HCT116 (cell line): ENCODE results near the gene MLLT11. TPM values are rescaled to one million over a fixed set of nuclear protein-coding genes. Genes with fewer than 3 reads are reported as not detected.
"Not testable (repeated sequence)": the region's sequence is repeated elsewhere in the genome, so short reads cannot be mapped to it uniquely, and the experiment has no call there.

Source experiments
- ATAC-seq: fragments of 200-7000 bp; cut with Tn5 transposase; 2 replicates; pipeline ENCODE4 v1.9.1; 2020; ENCODE audit warnings: mild to moderate bottlenecking, moderate library complexity
- BruUV-seq: library from RNA; stranded (reverse); fragments of 400-500 nt; replicated peaks from 2 replicates; lab custom pipeline; 2021; lab: Mats Ljungman, UMichigan
- CTCF ChIA-PET: fragments of 300-600 bp; sonication (Branson Sonifier 250); formaldehyde crosslinking; loops from one replicate; lab custom pipeline; 2021; ENCODE audit warnings: antibody characterized with exemption; lab: Charles Lee
- POLR2A ChIA-PET: fragments of 300-600, 350-600 bp; sonication (Branson Sonifier 250); formaldehyde crosslinking; loops from one replicate; lab custom pipeline; 2021; ENCODE audit warnings: antibody characterized with exemption; lab: Charles Lee
- RAD21 ChIA-PET, 2 experiments: fragments of 300-600 bp; sonication (Branson Sonifier 250); formaldehyde crosslinking; loops; one replicate each; lab custom pipeline; 2023; ENCODE audit warnings: low total read pairs in 2 of 2; ENCODE audit not compliant: uncharacterized antibody in 2 of 2, unreplicated experiment in 2 of 2, low non-redundant PET in 1 of 2; lab: Charles Lee
- DNase-seq: peaks from one replicate; pipeline ENCODE4 v3.0.0-alpha.2; 2010; ENCODE audit warnings: low read depth, low spot score
- H2AFZ ChIP-seq: fragments of 200-600 bp; shearing (Covaris generic), sonication (generic); 2 replicates; pipeline ENCODE4 v1.6.1; 2017; ENCODE audit warnings: low read depth, mixed run types, mixed read lengths, antibody characterized with exemption, low read length; ENCODE audit not compliant: poor library complexity, severe bottlenecking
- H3K27ac ChIP-seq: 2 replicates; pipeline ENCODE4 v1.5.1; 2012; ENCODE audit warnings: low read depth, low read length
- H3K27me3 ChIP-seq: fragments of 200-600 bp; sonication (generic); 2 replicates; pipeline ENCODE4 v1.6.1; 2016; ENCODE audit warnings: mixed run types, low read length, mixed read lengths; ENCODE audit not compliant: insufficient read depth
- H3K36me3 ChIP-seq, 2 experiments: fragments of 200-500 bp in 1 of 2; fragments of 200-600 bp in 1 of 2; sonication (Bioruptor generic) in 1 of 2; sonication (generic) in 1 of 2; 2 replicates each; pipeline versions ENCODE4 v1.5.1 to v1.6.1; 2014 to 2016; ENCODE audit warnings: low read length in 2 of 2, inconsistent platforms in 1 of 2, mixed read lengths in 1 of 2, mixed run types in 1 of 2; ENCODE audit not compliant: insufficient read depth in 2 of 2, control insufficient read depth in 1 of 2
- H3K4me1 ChIP-seq, 2 experiments: fragments of 200-600 bp in 1 of 2; sonication (generic) in 1 of 2; 2 replicates each; pipeline versions ENCODE4 v1.5.1 to v1.6.1; 2012 to 2017; ENCODE audit warnings: low read length in 2 of 2, inconsistent platforms in 1 of 2, mild to moderate bottlenecking in 1 of 2, mixed read lengths in 1 of 2, mixed run types in 1 of 2, moderate library complexity in 1 of 2; ENCODE audit not compliant: insufficient read depth in 2 of 2, control insufficient read depth in 1 of 2
- H3K4me2 ChIP-seq: fragments of 200-600 bp; sonication (generic); 2 replicates; pipeline ENCODE4 v1.6.1; 2017; ENCODE audit warnings: mixed run types, low read length, mixed read lengths
- H3K4me3 ChIP-seq, 2 experiments: fragments of 200-600 bp in 1 of 2; sonication (generic) in 1 of 2; replicated peaks in 1 of 2; 2 replicates each; pipeline ENCODE4 v1.5.1; 2011 to 2016; ENCODE audit warnings: low read length in 2 of 2, control low read depth in 1 of 2, low read depth in 1 of 2, mild to moderate bottlenecking in 1 of 2, mixed read lengths in 1 of 2, mixed run types in 1 of 2
- H3K79me2 ChIP-seq: fragments of 200-600 bp; sonication (generic); 2 replicates; pipeline ENCODE4 v1.6.1; 2017; ENCODE audit warnings: mild to moderate bottlenecking, mixed run types, low read length, moderate library complexity, mixed read lengths; ENCODE audit not compliant: insufficient read depth
- H3K9ac ChIP-seq: fragments of 200-600 bp; sonication (generic); 2 replicates; pipeline ENCODE4 v1.6.1; 2016; ENCODE audit warnings: low read length, mixed read lengths
- H3K9me2 ChIP-seq: fragments of 200-600 bp; sonication (generic), shearing (Covaris generic); 2 replicates; pipeline ENCODE4 v1.6.1; 2017; ENCODE audit warnings: mixed run types, mild to moderate bottlenecking, moderate library complexity; ENCODE audit not compliant: insufficient read depth
- H3K9me3 ChIP-seq, 2 experiments: fragments of 200-500 bp in 1 of 2; fragments of 200-600 bp in 1 of 2; sonication (Bioruptor generic) in 1 of 2; sonication (generic) in 1 of 2; 2 replicates each; pipeline ENCODE4 v1.6.1; 2014 to 2017; ENCODE audit warnings: low read length in 2 of 2, mixed read lengths in 2 of 2, inconsistent platforms in 1 of 2, low read depth in 1 of 2, mild to moderate bottlenecking in 1 of 2, mixed run types in 1 of 2, moderate library complexity in 1 of 2; ENCODE audit not compliant: control insufficient read depth in 1 of 2, insufficient read depth in 1 of 2
- H4K20me1 ChIP-seq: fragments of 200-600 bp; sonication (generic), shearing (Covaris generic); 2 replicates; pipeline ENCODE4 v1.6.1; 2017; ENCODE audit warnings: mixed run types, mild to moderate bottlenecking, moderate library complexity; ENCODE audit not compliant: insufficient read depth
- ATF3 ChIP-seq: IDR thresholded peaks from 2 replicates; pipeline ENCODE4 v1.6.1; 2012
- CBX3 ChIP-seq: IDR thresholded peaks from 2 replicates; pipeline ENCODE4 v1.6.1; 2012; ENCODE audit warnings: low read depth
- CEBPB ChIP-seq: IDR thresholded peaks from 2 replicates; pipeline ENCODE4 v1.6.1; 2012; ENCODE audit warnings: low read depth
- CTCF ChIP-seq, 3 experiments: fragments of 200-600 bp in 1 of 3; sonication (generic) in 1 of 3; IDR thresholded peaks in 2 of 3; conservative IDR thresholded peaks in 1 of 3; 2 replicates each; pipeline ENCODE4 v1.5.1; 2012 to 2017; ENCODE audit warnings: low read depth in 2 of 3, low read length in 2 of 3, antibody characterized with exemption in 1 of 3, borderline replicate concordance in 1 of 3, control low read depth in 1 of 3, mild to moderate bottlenecking in 1 of 3, mixed read lengths in 1 of 3, mixed run types in 1 of 3, moderate library complexity in 1 of 3; ENCODE audit not compliant: insufficient read depth in 1 of 3
- EGR1 ChIP-seq: IDR thresholded peaks from 2 replicates; pipeline ENCODE4 v1.6.1; 2012; ENCODE audit warnings: low read depth
- ELF1 ChIP-seq: IDR thresholded peaks from 2 replicates; pipeline ENCODE4 v1.6.1; 2012; ENCODE audit warnings: low read depth, borderline replicate concordance
- EZH2 ChIP-seq: fragments of 200-600 bp; sonication (generic); IDR thresholded peaks from 2 replicates; pipeline ENCODE4 v1.6.1; 2017; ENCODE audit warnings: antibody characterized with exemption, mixed run types
- EZH2phosphoT487 ChIP-seq: fragments of 200-600 bp; IDR thresholded peaks from 2 replicates; pipeline ENCODE4 v1.6.1; 2018; ENCODE audit warnings: antibody characterized with exemption, borderline replicate concordance
- FOSL1 ChIP-seq: IDR thresholded peaks from 2 replicates; pipeline ENCODE4 v1.6.1; 2012; ENCODE audit warnings: low read depth
- JUND ChIP-seq: IDR thresholded peaks from 2 replicates; pipeline ENCODE4 v1.6.1; 2012
- POLR2A ChIP-seq: IDR thresholded peaks from 2 replicates; pipeline ENCODE4 v1.7.0; 2011; ENCODE audit warnings: borderline replicate concordance; ENCODE audit not compliant: insufficient read depth, insufficient read length; ENCODE audit errors: extremely low read depth
- POLR2AphosphoS5 ChIP-seq: IDR thresholded peaks from 2 replicates; pipeline ENCODE4 v1.6.1; 2011; ENCODE audit warnings: mild to moderate bottlenecking, low read depth, low read length, moderate library complexity
- RAD21 ChIP-seq: IDR thresholded peaks from 2 replicates; pipeline ENCODE4 v1.6.1; 2012; ENCODE audit warnings: low read depth, mild to moderate bottlenecking
- SIN3A ChIP-seq: IDR thresholded peaks from 2 replicates; pipeline ENCODE4 v1.6.1; 2012; ENCODE audit warnings: low read depth
- SRF ChIP-seq: IDR thresholded peaks from 2 replicates; pipeline ENCODE4 v1.6.1; 2012; ENCODE audit warnings: low read depth
- YY1 ChIP-seq: IDR thresholded peaks from 2 replicates; pipeline ENCODE4 v1.6.1; 2011; ENCODE audit warnings: low read length, low read depth, moderate library complexity, mild to moderate bottlenecking; ENCODE audit not compliant: insufficient replicate concordance; ENCODE audit errors: extremely low read depth
- ZBTB33 ChIP-seq: IDR thresholded peaks from 2 replicates; pipeline ENCODE4 v1.6.1; 2011; ENCODE audit warnings: mild to moderate bottlenecking, low read length, moderate library complexity; ENCODE audit not compliant: insufficient replicate concordance; ENCODE audit errors: extremely low read depth
- ZNF274 ChIP-seq: fragments of 200-500 bp; sonication (Bioruptor generic); IDR thresholded peaks from 2 replicates; pipeline ENCODE4 v1.6.1; 2014; ENCODE audit warnings: mild to moderate bottlenecking, low read depth, low read length, inconsistent platforms
- intact Hi-C: fragments of 100-400 bp; cut with micrococcal nuclease; formaldehyde crosslinking; loops from 2 replicates; pipeline ENCODE4 v1.10.0; 2022
- total RNA-seq: library from RNA; stranded (reverse); gene quantifications from one replicate; pipeline ENCODE4 v1.2.1, GENCODE V29; 2021; ENCODE audit not compliant: unreplicated experiment

The MLLT11 gene
- total RNA-seq, 1 experiment from 2014 or later = 0.17 TPM

- H3K27ac ChIP-seq, H3K9ac ChIP-seq, H3K79me2 ChIP-seq, RAD21 ChIA-PET, H3K36me3 ChIP-seq, intact Hi-C loops, H3K27me3 ChIP-seq, H4K20me1 ChIP-seq, POLR2A ChIA-PET, BruUV-seq, H3K4me3 ChIP-seq, H3K9me3 ChIP-seq, H3K9me2 ChIP-seq: not testable (repeated sequence)
- CTCF ChIA-PET = interaction anchor here (1.3 kb wide), 2 partner anchors 14 to 29 kb away, joined by 3 read pairs; no protein-coding TSS in a partner anchor
- ATAC-seq = peak; percentile 67
- TF ChIP-seq FOSL1 = peak; percentile 41
- 0 out of 2 replicates have a peak, but pooled peaks have one; percentile 11 for TF ChIP-seq JUND
- 0 out of 2 replicates have a peak, but pooled peaks have one; percentile 36 for TF ChIP-seq CBX3
- peak; percentile 10 for DNase-seq
- Histone ChIP-seq H3K4me1 (peaks cover 7 to 13% of the 10 kb centered on the region in 2 experiments), H2AFZ (peak overlapping the region; percentile 54), H3K4me2 (peak overlapping the region; percentile 67)
These were observed 37.2 kb downstream of the MLLT11 start for GRCh38 chr1:151097426-151097825.

GRCh38 chr1:151098126-151098525, 37.9 kb downstream of the MLLT11 start:
- peak overlapping the region; percentile 67; the same call in 1 of the 2 replicates for H3K4me2 ChIP-seq
- ChIA-PET CTCF (interaction anchor here (1.1 to 1.3 kb wide), 3 partner anchors 15 to 58 kb away, joined by 3 read pairs; partner anchors contain the start of gene TNFAIP8L2), RAD21 (no interaction called here), POLR2A (no interaction called here)
- intact Hi-C loops = no loop called here
- no peaks in the 10 kb centered on the region for H3K9me3 ChIP-seq
- H3K27ac ChIP-seq = no peak overlapping the region
- H3K4me1 ChIP-seq = peaks cover 7 to 13% of the 10 kb centered on the region in 2 experiments
- no peak overlapping the region for H3K9ac ChIP-seq
- no TSS peak for BruUV-seq
- H3K36me3 ChIP-seq = no peaks in the 10 kb centered on the region
- H3K27me3 ChIP-seq = no peaks in the 10 kb centered on the region
- H3K9me2 ChIP-seq = no peaks in the 10 kb centered on the region
- DNase-seq = no peak
- H3K4me3 ChIP-seq = no peak overlapping the region
- no peaks in the 10 kb centered on the region for H3K79me2 ChIP-seq
- no peaks in the 10 kb centered on the region for H4K20me1 ChIP-seq
- no peak for ATAC-seq
- no peak overlapping the region for H2AFZ ChIP-seq
- TF ChIP-seq SRF (no peak), EGR1 (no peak), POLR2A (no peak), SIN3A (no peak), CEBPB (no peak), ZBTB33 (no peak), EZH2 (no peak), RAD21 (no peak), FOSL1 (no peak), CBX3 (no peak), YY1 (no peak), CTCF (IDR thresholded peaks at IDR 0.05 in 2 of 3, conservative IDR thresholded peaks at IDR 0.05 in 1 of 3; ENCODE audit: borderline replicate concordance in 1 of 3, insufficient read depth in 1 of 3, low read depth in 2 of 3, low read length in 2 of 3) (no peak), ATF3 (no peak), ELF1 (no peak), POLR2AphosphoS5 (no peak), ZNF274 (no peak), EZH2phosphoT487 (no peak)
